RKO (cell line): Measurements from ENCODE around the gene ABCC1.
"Not testable (repeated sequence)": the region's sequence is repeated elsewhere in the genome, so short reads cannot be mapped to it uniquely, and the experiment has no call there.

ENCODE experiments used
- DNase-seq: peaks from one replicate; pipeline ENCODE4 v3.0.0-alpha.2; 2016; ENCODE audit warnings: low spot score

ABCC1 gene

GRCh38 chr16:15946257-15947044 is 3.0 kb upstream of the ABCC1 start:
- peak; percentile 33 for DNase-seq

GRCh38 chr16:15947983-15948509 is 1.4 kb upstream of the ABCC1 start:
- no peak for DNase-seq

- no peak for DNase-seq
Observed at GRCh38 chr16:15948532-15949209, 745 bp upstream of the ABCC1 start.

- peak; percentile 54 for DNase-seq
Observed at GRCh38 chr16:15950161-15950854, 892 bp downstream of the ABCC1 start.

- no peak for DNase-seq
Observed at GRCh38 chr16:15950869-15951268, 1.5 kb downstream of the ABCC1 start.

GRCh38 chr16:15951852-15952251 is 2.4 kb downstream of the ABCC1 start:
- no peak for DNase-seq

- no peak for DNase-seq
Observed at GRCh38 chr16:15952265-15952711, 2.9 kb downstream of the ABCC1 start.

- no peak for DNase-seq
Observed at GRCh38 chr16:15953477-15953876, 4.1 kb downstream of the ABCC1 start.

GRCh38 chr16:15953929-15954813 is 4.8 kb downstream of the ABCC1 start:
- no peak for DNase-seq

GRCh38 chr16:15954814-15955151 is 5.4 kb downstream of the ABCC1 start:
- DNase-seq: peak; percentile 27

GRCh38 chr16:15955425-15955824 is 6.0 kb downstream of the ABCC1 start:
- no peak for DNase-seq

GRCh38 chr16:15956106-15956505 is 6.7 kb downstream of the ABCC1 start:
- DNase-seq: not testable (repeated sequence)

GRCh38 chr16:15958703-15959348 is 9.4 kb downstream of the ABCC1 start:
- DNase-seq: no peak

GRCh38 chr16:15960124-15960971 is 10.9 kb downstream of the ABCC1 start:
- DNase-seq: no peak

GRCh38 chr16:15961060-15961511 is 11.7 kb downstream of the ABCC1 start:
- no peak for DNase-seq

GRCh38 chr16:15961571-15962090 is 12.2 kb downstream of the ABCC1 start:
- no peak for DNase-seq

GRCh38 chr16:15963307-15963910 is 14.0 kb downstream of the ABCC1 start:
- no peak for DNase-seq

- DNase-seq: no peak
Observed at GRCh38 chr16:15966420-15966819, 17.0 kb downstream of the ABCC1 start.

GRCh38 chr16:15966836-15967546 is 17.6 kb downstream of the ABCC1 start:
- DNase-seq: peak; percentile 12
